Suprapubic skin (tissue), 4 donors: ENCODE data around the gene RPTOR. TPM values are rescaled to one million over a fixed set of nuclear protein-coding genes. Genes with fewer than 3 reads are reported as not detected.

Source experiments
- DNase-seq, 2 donors: peaks; one replicate each; pipeline ENCODE4 v3.0.0-alpha.2; 2019; ENCODE audit warnings: low spot score in 2 of 2
- H3K27ac ChIP-seq: fragments of 200-600 bp; sonication (generic); one replicate; pipeline ENCODE4 v1.5.1; 2019
- H3K27me3 ChIP-seq: fragments of 200-600 bp; sonication (generic); one replicate; pipeline ENCODE4 v1.5.1; 2019
- H3K36me3 ChIP-seq: fragments of 200-600 bp; sonication (generic); one replicate; pipeline ENCODE4 v1.5.1; 2019
- H3K4me1 ChIP-seq: fragments of 200-600 bp; sonication (generic); one replicate; pipeline ENCODE4 v1.5.1; 2019
- H3K4me3 ChIP-seq: fragments of 200-600 bp; sonication (generic); one replicate; pipeline ENCODE4 v1.5.1; 2019; ENCODE audit warnings: mild to moderate bottlenecking
- H3K9me3 ChIP-seq: fragments of 200-600 bp; sonication (generic); one replicate; pipeline ENCODE4 v1.5.1; 2019
- CTCF ChIP-seq, 2 donors: fragments of 200-600 bp in 1 of 2; fragments of 450-650 bp in 1 of 2; sonication (generic) in 1 of 2; IDR thresholded peaks; one replicate each; pipeline ENCODE4 v1.5.1; 2016 to 2019; ENCODE audit warnings: antibody characterized with exemption in 2 of 2, mild to moderate bottlenecking in 1 of 2, moderate library complexity in 1 of 2
- EP300 ChIP-seq: sonication (generic); formaldehyde crosslinking; IDR thresholded peaks from one replicate; pipeline ENCODE4 v1.6.1; 2017; ENCODE audit warnings: antibody characterized with exemption
- POLR2A ChIP-seq, 2 donors: fragments of 450-650 bp; IDR thresholded peaks; one replicate each; pipeline ENCODE4 v1.6.1; 2017; ENCODE audit warnings: antibody characterized with exemption in 2 of 2, mild to moderate bottlenecking in 2 of 2, moderate library complexity in 2 of 2
- POLR2AphosphoS5 ChIP-seq, 3 donors: sonication (generic); formaldehyde crosslinking; IDR thresholded peaks; one replicate each; pipeline ENCODE4 v1.6.1; 2017; ENCODE audit warnings: antibody characterized with exemption in 3 of 3
- WGBS: methylation state at CpG from one replicate; pipeline ENCODE4 v1.1.5; 2018; 5-methylcytosine and 5-hydroxymethylcytosine counted together
- total RNA-seq, 4 donors: library from RNA; depleted of rRNA; stranded (reverse); fragments of >200 nt; gene quantifications; one replicate each; pipeline ENCODE4 v1.1.0, GENCODE V29; 2016

Gene RPTOR
- total RNA-seq, 4 donors from 2014 or later = 45.8 to 84.6 (median 53.0) TPM

GRCh38 chr17:80902963-80903611 is 358.4 kb downstream of the RPTOR start:
- Histone ChIP-seq H3K4me3 (no peak overlapping the region), H3K9me3 (no peaks in the 10 kb centered on the region), H3K4me1 (peaks cover 22% of the 10 kb centered on the region), H3K36me3 (peaks cover 37% of the 10 kb centered on the region), H3K27ac (no peak overlapping the region), H3K27me3 (no peaks in the 10 kb centered on the region)
- no peak for DNase-seq
- WGBS = 87% methylated on average over 14 of the region's 29 CpGs
- TF ChIP-seq POLR2AphosphoS5 (IDR thresholded peaks at IDR 0.05) (no peak), EP300 (no peak), POLR2A (IDR thresholded peaks at IDR 0.05) (no peak), CTCF (IDR thresholded peaks at IDR 0.05) (no peak)

DNA sequence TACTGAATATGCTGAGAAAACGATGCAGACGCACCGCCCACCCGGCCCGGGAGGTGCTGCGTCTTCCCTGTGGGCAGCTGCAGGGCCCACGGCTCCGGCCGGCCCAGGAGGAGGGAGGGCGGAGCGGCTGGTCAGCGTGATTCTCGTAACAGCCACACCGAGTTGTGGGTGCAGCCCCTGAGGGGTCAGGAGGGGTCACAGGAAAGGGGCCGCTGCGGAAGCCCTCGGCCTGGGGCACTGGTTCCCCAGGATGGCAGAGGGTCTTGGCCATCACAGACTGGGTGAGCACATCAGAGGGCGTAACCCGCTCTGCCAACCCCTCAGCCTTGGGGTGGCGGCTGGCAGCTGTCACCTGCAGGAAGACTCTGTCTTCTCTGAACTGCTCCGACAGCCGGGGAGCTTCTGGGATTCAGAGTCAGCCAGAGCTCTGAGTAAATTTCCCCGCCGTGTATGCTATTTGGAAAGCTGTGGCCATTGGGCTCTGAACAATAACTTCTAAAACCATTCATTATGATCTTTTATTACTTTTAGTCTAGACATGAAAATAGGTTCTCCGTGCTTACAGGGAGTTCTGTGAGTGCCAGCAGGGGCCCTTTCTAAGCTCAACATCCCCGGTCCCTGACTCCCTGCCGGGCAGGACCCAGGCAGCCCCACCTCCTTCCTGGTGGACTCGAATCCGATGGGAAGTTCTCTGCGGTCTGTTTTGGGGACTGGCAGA is 359.6 kb downstream of the RPTOR start:
- Histone ChIP-seq H3K27ac (no peak overlapping the region), H3K9me3 (no peaks in the 10 kb centered on the region), H3K27me3 (no peaks in the 10 kb centered on the region), H3K4me3 (no peak overlapping the region), H3K4me1 (peaks cover 22% of the 10 kb centered on the region), H3K36me3 (peaks cover 46% of the 10 kb centered on the region)
- TF ChIP-seq EP300 = no peak
- TF ChIP-seq CTCF (IDR thresholded peaks at IDR 0.05) = no peak
- TF ChIP-seq POLR2A (IDR thresholded peaks at IDR 0.05) = no peak
- no peak for TF ChIP-seq POLR2AphosphoS5 (IDR thresholded peaks at IDR 0.05)
- 88% methylated on average over 30 of the region's 30 CpGs for whole genome bisulfite sequencing
- no peak for DNase-seq

- Histone ChIP-seq H3K27ac (no peak overlapping the region), H3K36me3 (peaks cover 55% of the 10 kb centered on the region), H3K27me3 (no peaks in the 10 kb centered on the region), H3K4me3 (no peak overlapping the region), H3K4me1 (peaks cover 9% of the 10 kb centered on the region), H3K9me3 (no peaks in the 10 kb centered on the region)
- WGBS = 95% methylated on average over 19 of the region's 22 CpGs
- DNase-seq = no peak
- TF ChIP-seq EP300 = no peak
- no peak for TF ChIP-seq POLR2AphosphoS5 (IDR thresholded peaks at IDR 0.05)
- TF ChIP-seq POLR2A (IDR thresholded peaks at IDR 0.05) = no peak
- TF ChIP-seq CTCF (IDR thresholded peaks at IDR 0.05) = no peak
Observed at GRCh38 chr17:80905586-80906230, 361.1 kb downstream of the RPTOR start.

GRCh38 chr17:80906364-80907259 is 362.0 kb downstream of the RPTOR start:
- TF ChIP-seq POLR2A (IDR thresholded peaks at IDR 0.05) (no peak), EP300 (no peak), CTCF (IDR thresholded peaks at IDR 0.05) (no peak), POLR2AphosphoS5 (IDR thresholded peaks at IDR 0.05) (no peak)
- WGBS = 95% methylated on average over 22 of the region's 39 CpGs
- no peak for DNase-seq
- Histone ChIP-seq H3K9me3 (no peaks in the 10 kb centered on the region), H3K27ac (no peak overlapping the region), H3K27me3 (no peaks in the 10 kb centered on the region), H3K36me3 (peaks cover 59% of the 10 kb centered on the region), H3K4me3 (no peak overlapping the region), H3K4me1 (peaks cover 2% of the 10 kb centered on the region)
